HG03439 (cell line): ENCODE measurements around the gene SARNP.
"Not testable (repeated sequence)": the region's sequence is repeated elsewhere in the genome, so short reads cannot be mapped to it uniquely, and the experiment has no call there.

ENCODE experiments used
- ATAC-seq: cut with Tn5 transposase; IDR thresholded peaks from one replicate; pipeline ENCODE4 v1.9.1; 2021; ENCODE audit warnings: mild to moderate bottlenecking, moderate library complexity; ENCODE audit not compliant: unreplicated experiment

Gene SARNP

DNA sequence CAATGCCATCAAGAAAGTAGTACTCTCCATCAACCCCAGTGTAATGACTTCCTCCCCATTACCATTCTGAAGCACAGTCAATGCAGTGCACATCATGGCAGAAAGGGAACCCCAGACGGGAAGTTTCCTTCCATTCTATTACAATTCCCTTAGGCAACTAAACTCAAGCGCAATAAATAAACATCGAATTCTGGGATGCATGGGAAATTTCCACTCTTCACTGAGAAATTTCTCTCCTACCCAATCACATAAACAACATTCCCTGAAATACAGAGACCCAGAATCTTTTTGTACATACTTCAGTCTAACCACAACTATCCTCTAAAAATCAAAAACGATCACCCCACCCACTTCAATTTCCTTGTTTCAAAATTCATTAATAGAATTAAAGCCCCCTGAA is 20.0 kb downstream of the SARNP start:
- no peak for ATAC-seq

DNA sequence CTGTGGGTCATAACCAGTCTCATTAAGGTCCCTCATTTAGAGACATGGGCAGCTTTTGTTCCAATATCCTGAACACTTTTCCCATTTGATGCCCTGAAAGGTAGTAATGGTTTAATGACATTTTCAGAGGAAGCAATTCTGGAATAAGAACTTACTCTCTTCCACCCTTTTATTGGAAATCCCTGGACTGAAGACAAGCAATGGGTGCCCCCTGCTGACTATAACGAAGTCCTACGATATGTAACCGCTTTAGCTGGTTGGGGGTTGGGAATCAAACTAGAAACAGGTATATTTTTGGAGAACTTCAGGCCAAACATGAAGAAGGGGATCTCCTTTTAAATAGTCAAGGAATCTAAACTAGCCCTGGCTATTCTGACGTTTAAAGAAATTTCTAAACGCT is 20.5 kb downstream of the SARNP start:
- no peak for ATAC-seq

DNA sequence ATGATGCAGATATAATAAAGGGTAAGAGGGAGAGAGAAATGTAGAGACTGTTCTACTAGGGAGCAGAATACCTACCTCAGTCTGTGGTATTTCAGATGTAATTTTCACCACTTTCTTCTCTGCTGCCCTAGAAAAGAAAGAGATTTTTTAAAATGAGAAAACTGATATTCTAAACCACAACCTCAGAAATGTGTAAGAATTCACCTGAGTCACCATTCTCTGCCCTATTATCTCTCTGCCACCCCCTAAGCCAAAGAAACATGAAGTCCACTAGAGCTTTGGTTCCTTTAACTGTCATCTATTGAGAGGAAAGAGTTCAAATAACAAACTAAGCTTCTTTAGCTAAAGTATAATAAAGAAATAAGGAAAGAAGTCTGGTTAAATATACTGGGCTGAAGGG is 21.6 kb downstream of the SARNP start:
- ATAC-seq, result no peak

DNA sequence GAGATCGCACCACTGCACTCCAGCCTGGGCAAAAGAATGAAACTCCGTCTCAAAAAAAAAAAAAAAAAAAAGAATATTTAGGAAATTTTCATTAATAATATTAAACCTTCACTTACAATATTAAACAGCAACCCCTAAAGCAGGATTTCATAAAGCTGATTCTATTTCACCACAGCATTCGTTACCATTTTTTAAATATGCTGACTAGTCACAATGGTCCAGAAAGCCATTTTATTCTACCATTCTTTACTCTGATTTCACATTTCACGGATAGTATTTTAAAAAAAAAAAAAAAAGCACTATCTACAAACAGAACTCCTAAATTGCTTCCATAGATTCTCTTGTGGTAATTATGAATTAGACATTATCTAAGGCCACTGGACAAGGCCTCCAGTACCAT is 27.6 kb downstream of the SARNP start:
- no peak for ATAC-seq

DNA sequence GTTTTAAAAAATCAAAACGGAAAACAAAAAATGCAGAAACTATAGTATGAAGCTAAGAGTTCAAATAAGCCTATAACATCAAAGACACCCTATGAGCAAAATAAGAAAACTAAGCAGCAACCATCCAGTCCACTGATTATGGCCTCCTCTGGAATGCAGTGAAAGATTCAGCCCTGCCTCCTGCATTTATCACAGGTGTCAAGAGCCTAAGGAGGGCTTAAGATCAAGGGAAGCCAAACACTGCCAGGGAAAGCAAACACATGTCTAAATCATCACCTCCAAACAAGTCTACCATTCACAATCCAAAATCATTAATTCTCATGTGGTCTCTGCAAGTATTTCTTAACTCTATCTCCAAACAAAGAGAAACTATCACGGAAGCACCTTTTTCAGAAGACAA is 28.4 kb downstream of the SARNP start:
- ATAC-seq, result no peak

DNA sequence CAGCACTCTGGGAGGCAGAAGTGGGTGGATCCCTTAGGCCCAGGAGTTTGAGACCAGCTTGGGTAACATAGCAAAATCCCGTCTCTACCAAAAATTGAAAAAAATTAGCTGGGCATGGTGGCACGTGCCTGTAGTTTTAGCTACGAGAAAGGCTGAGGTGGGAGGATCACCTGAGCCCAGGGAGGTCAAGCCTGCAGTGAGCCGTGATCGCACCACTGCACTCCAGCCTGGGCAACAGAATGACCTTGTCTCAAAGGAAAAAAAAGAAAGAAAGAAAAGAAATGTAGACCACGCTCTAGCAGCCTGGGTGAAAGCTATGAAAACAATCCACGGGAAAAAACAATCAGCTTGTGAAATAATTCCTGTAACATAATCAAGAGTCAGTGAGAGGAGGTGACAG is 29.0 kb downstream of the SARNP start:
- ATAC-seq, result no peak

DNA sequence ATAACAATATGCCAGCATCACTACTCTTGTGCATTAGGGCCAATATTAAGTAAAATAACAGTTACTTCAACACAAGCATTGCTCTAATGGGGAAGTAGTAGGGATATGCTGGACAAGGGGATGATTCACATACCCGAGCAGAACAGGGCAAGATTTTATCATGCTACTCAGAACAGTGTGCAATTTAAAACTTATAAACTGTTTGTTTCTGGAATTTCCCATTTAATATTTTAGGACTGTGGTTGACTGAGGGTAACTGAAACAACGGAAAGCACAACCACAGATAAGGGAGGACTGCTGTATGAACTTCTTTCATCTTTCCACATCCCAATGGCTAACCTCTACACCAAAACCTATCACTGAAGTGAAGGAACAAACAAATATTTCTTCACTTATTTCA is 36.8 kb downstream of the SARNP start:
- ATAC-seq, result no peak

DNA sequence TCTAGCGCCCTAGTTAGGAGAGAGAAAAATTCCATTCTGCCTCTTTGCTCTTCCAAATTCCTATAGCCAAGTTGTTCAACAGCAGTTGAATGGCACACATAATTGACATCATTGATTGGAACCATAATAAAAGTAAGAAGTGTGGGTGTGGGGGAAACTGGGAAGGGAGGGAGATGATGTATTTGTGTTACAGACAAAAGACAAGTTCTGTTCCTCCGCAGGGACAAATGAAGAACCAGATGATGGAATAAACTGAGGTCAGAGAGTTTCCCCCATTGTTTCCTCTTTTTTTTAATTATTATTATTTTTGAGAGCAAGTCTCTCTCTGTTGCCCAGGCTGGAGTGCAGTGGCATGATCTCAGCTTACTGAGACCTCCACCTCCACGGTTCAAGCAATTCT is 39.7 kb downstream of the SARNP start:
- no peak for ATAC-seq

DNA sequence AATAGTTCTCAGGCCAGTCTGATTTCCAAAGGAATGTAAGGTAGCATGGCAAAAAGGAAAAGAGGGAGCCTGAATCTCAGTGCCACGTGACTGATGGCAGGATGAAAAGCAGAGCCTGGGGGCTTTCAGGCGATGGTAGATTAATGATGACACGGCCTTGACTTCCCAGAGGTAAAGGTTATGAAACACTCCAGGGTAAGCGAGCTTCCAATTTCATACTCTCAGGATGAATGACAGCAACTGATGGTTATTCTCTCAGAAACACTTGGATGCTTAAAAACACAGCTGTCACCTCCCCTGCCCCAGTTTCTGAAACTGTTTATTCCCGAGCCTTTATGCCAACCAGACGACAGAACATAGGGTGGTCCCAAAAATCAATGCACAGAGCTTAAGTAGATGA is 45.8 kb downstream of the SARNP start:
- no peak for ATAC-seq

DNA sequence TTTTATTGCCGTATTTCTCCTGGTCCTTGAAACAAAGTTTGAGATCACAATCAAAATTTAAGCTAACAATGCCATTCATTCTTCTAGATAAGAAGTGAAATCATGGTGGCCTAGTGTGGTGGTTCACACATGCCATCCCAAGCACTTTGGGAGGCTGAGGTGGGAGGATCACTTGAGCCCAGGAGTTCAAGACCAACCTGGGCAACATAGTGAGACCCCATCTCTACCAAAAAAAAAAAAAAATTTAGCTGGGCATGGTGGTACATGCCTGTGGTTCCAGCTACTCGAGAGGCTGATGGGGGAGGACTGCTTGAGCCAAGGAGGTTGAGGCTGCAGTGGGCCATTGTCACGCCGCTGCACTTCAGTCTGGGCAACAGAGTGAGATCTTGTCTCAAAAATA is 50.4 kb downstream of the SARNP start:
- no peak for ATAC-seq

DNA sequence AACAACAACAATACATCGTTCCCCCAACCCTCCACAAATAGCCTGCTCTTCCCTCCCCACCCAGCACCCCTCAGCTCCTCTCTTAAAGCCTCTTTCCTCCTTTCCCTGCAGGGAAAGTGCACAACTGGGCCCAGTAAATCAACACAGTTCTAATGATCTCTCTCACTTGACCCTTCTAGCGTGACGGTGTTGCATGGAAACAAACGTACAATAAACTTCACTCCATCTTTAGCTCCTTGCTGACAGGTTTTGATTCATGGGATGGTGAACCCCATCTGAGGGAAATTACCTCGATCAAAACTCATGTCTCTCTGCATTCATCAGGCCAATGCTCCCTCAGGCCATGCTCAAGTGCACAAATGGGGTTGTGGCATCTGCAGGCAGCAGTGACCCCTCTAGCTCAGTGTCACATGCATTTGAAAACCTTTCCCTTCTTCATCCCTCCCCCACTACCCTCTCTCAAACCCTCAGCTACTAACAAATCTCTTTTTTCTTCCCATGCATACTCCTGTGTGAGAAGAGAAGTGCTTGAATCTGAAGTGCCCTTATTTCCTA is 51.7 kb downstream of the SARNP start:
- ATAC-seq, result no peak

DNA sequence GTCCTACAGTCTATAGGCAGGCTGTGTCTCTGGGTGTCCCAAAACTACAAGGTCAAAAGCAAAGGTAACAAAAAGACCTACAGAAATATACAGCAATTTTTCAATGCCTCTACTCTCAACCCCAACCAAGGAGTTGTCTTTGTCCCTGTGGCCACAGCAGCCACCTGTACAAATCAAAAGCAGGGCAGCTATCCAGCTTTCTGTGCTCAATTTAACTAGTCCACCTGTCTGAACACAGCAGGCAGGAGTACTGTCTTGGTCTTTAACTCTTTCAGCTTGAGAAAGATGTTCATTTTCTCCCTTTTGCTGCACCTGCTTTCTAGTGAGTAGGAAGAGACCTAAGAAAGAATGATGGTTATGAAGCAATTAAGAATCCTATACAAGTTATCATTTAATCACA is 54.9 kb downstream of the SARNP start:
- ATAC-seq, result no peak

DNA sequence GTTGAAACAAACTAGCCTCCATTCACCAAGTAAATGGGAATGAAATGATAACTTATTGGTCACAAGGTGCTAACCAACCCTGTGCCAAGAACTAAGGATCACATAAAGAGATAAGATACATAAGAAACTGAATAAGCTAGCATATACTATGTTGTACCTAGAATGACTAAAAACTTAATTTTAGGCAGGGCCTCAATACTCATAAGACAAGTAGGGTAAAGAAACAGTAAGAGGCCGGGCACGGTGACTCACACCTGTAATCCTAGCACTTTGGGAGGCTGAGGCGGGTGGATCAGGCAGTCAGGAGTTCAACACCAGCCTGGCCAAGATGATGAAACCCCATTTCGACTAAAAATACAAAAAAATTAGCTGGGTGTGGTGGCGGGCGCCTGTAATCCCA is 56.9 kb downstream of the SARNP start:
- ATAC-seq, result no peak

DNA sequence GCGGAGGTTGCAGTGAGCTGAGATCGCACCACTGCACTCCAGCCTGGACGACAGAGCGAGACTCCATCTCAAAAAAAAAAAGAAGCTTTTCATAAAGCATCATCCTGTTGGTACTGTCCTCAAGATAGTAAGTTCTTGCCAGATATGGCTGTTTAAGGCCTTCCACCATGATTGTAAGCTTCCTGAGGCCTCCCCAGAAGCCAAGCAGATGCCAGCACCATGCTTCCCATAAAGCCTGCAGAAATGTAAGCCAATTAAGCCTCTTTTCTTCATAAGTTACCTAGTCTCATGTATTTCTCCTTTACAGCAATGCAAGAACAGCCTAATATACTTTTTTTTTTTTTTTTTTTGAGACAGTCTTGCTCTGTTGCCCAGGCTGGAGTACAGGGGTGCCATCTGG is 58.9 kb downstream of the SARNP start:
- ATAC-seq, result not testable (repeated sequence)

DNA sequence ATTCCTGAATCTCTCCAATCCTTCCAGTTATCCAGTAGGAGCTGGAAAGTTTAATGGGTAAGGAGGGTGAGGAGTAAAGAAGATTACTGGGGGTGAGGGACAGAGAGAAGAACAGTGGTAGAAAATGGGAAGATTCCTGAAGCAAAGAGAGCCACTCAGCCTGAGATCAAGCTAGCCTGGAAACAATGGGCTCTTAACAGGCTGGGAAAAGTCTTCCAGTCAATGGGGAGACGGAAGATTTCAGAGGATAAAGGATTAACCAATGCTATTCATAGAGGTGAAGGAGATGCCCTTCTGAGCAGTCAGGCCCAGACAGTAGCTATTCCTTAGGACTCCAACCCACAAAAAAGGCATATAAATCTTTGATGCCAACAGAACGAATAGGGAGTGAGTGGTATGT is 59.8 kb downstream of the SARNP start:
- ATAC-seq, result no peak

DNA sequence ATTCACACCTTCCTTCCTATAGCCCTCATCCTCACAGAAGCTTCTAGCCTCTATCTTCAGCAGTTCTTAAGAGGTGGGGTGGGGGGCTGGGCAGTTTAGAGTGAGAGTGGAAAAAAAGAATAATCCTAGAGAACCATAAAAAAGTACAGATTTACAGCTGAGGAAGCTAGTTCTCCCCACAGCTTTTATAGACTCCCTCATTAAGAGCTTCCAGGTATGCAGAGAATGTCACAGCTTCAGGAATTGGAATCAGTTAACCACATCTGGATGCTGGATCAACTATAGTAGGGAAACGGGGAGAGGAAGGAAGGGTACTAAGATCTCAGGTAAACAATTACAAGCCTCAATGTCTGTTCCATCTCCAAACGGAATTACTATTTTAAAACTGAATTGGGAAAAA is 62.3 kb downstream of the SARNP start:
- no peak for ATAC-seq

DNA sequence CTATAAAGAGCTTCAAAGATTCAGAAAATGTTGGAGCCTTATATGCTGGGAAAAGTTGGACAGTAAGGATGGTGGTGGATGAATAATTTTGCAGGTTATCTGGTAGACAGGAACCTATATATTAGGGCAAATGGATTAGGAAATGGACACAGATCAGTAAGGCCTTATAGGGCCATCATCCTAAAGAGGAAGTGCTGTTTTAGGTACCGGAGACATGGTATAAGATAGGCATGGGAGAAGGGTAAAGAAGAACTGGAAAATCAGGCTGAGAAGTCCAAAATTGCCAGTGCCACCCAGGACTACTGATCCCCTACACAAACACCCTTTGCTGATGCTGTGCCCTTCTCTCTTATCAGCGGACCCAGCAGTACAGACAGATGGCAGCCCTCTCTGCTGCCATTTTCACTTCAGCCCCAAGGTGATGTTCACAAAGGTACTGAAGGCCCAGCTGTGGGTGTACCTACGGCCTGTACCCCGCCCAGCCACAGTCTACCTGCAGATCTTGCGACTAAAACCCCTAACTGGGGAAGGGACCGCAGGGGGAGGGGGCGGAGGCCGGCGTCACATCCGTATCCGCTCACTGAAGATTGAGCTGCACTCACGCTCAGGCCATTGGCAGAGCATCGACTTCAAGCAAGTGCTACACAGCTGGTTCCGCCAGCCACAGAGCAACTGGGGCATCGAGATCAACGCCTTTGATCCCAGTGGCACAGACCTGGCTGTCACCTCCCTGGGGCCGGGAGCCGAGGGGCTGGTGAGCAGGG is 69.1 kb downstream of the SARNP start:
- ATAC-seq, result no peak

DNA sequence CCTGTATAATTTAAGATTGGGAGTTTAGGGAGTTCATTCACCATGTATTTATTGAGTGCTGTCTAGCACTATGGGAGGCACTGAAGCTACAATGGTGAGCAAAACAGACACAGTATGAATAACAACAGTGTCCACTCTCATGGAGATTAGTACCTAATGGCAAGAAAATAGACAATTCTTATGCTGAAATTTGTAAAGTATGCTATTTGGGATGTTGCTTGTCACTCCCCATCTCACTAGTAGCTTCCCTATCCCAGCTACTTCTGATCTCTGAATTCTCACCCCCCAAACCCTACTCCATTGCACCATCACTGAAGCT is 70.7 kb downstream of the SARNP start:
- no peak for ATAC-seq

DNA sequence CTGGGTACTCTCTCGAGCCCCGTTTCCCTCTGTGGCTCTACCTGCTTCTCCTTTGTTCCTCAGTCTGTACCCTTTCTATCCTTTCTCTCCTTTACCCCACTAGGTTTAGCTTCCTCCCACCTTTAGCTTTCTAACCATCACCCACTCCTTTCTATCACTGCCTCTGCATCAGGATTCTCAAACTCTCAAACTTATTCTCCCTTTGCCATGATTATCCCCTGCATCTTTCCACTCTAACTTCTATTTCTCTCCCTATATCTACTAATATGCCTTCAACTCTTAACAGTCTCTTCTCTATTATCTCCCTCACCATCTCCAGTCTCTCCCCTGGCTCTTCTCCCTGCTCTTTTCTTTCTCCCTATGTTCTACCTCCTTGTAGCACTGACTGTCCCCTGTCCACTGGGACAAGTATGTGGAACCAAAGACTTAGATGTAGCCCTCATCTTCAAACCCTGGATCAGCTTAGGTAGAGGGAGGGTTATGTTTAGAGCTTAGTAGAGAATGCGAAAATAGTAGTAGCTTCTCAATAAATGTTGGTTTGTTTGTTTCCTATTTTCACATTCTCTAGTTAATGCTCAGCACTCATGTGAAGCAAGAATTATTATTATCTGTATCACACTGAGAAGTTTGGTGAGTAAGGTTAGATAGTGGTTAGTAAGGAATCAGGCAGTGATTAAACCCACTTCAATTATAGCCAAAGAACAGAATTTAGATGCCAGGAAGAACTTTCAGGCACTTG is 71.2 kb downstream of the SARNP start:
- no peak for ATAC-seq

DNA sequence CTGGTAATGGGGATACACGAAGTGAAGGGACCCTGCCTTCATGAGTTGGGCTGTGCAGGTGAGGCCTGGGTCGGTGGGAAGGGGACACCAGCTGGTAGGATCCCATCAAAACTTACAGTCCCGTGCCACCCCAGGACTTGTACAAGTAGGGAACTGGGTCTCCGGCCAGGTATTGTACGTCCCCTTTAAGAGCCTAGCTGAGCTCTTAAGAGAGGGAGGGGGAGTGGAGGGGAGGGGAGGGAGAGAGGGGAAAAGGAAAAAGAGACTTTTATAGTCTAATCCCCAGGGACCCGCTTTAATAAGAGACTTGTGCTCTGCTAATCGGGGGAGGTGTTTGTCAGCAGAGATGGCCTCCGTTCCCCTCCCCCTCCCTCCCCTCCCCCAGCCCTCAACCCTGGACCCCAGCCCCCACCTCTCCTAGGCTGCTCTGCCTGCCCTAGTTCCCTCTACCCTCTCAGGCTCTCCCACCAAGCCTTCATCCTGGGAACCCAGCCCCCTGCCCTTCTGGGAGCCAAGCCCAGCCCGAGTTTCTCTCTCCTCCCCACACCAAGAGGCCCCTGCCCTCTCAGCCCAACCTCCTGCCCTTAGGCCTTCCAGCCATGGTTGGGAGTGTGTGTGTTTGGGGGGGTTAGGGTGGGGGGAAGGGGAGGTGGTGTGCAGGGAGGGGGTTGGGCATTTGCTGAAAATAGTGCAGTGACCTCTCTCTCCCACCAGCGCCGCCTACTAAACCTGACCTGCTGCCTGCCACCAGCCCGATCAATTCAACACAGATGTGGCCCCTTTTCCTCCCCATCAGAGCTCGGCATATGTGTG is 72.0 kb downstream of the SARNP start:
- no peak for ATAC-seq

DNA sequence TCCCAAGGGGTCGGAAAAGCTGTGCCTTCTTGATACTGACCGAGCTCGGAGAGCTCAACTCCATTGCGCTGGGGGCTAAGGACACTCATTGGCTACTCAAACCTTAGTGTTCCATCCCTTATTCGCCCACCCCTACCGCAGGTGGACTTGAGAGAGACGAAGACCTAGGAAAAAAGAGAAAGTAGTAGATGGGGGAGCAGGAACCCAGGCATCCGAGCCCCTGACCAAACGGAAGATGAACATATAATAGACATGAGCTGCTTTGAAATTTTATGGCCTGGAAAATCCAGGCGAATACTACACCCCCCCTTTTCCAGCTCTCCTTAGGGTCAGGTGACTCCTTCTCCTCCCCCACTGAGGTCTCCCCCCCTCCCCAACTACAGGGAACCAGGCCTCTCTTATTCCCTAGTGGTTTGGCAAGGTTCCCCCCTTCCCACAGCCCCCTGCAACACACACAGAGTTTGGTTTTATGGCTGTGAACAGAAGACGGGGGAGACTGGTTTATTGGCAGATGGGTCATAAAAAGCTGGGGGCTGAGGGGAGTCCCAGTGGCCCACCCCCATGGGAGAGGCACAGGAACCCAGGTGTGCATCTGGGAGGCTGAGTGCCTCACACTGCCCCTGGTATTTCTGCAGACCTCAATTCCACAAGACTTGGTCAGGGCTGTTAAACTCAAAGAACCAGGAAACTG is 73.0 kb downstream of the SARNP start:
- no peak for ATAC-seq
